Measurements from ENCODE around the gene PHPT1.

PHPT1 gene

DNA sequence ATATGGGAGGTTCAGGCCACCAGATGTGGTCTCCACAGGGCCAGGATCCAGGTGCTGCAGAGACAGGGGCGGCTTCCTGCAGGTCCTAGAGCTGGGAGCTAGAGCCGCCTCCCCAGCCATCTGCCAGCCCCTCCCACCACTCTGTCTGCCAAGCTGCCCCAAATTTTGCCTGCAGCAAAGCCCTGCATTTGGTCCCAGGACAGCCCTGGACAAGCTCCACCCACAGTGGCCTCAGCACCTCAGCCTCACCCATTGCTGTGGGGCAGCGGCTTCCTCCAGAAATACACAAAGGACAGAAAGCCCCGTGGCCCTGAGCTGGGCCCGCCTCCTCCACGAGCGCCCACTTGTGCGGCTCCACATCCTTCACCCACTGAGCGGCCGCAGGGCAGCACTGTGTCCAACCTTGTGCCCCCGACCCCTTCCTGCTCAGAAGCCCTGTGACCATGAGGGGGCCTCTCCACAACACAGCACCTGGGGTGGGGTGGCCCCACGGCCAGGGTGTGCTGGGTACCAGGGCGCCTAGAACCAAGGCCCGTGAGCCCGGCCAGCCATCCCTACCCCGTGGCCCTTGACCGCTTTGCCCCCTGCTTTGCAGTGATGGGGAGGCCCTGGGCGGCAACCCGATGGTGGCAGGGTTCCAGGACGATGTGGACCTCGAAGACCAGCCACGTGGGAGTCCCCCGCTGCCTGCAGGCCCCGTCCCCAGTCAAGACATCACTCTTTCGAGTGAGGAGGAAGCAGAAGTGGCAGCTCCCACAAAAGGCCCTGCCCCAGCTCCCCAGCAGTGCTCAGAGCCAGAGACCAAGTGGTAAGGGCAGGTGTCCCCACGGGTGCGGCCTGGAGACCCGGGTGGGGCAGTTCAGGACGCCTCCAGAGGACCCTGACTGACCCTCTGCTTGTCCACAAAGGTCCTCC is 10.6 kb upstream of the PHPT1 start:
- peaks cover 41% of the 10 kb centered on the region for H3K36me3 ChIP-seq (ENCODE audit: insufficient read depth, low read length)
- no peak overlapping the region for H3K4me3 ChIP-seq (ENCODE audit: low read depth, low read length, poor library complexity, severe bottlenecking)
- no peak overlapping the region for H2AFZ ChIP-seq (ENCODE audit: low read length)
- no peaks in the 10 kb centered on the region for H3K79me2 ChIP-seq (ENCODE audit: insufficient read depth, low read length)
- H3K27ac ChIP-seq (ENCODE audit: low read depth, low read length, poor library complexity, severe bottlenecking), result no peak overlapping the region
- TF ChIP-seq, protein P1, sequence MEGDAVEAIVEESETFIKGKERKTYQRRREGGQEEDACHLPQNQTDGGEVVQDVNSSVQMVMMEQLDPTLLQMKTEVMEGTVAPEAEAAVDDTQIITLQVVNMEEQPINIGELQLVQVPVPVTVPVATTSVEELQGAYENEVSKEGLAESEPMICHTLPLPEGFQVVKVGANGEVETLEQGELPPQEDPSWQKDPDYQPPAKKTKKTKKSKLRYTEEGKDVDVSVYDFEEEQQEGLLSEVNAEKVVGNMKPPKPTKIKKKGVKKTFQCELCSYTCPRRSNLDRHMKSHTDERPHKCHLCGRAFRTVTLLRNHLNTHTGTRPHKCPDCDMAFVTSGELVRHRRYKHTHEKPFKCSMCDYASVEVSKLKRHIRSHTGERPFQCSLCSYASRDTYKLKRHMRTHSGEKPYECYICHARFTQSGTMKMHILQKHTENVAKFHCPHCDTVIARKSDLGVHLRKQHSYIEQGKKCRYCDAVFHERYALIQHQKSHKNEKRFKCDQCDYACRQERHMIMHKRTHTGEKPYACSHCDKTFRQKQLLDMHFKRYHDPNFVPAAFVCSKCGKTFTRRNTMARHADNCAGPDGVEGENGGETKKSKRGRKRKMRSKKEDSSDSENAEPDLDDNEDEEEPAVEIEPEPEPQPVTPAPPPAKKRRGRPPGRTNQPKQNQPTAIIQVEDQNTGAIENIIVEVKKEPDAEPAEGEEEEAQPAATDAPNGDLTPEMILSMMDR (IDR thresholded peaks at IDR 0.05; ENCODE audit: low read length), result no peak
- TF ChIP-seq EZH2 (IDR thresholded peaks at IDR 0.05; ENCODE audit: borderline replicate concordance, low read length), result no peak
- no peaks in the 10 kb centered on the region for H3K9me3 ChIP-seq (ENCODE audit: low read length)
- no peak overlapping the region for H3K9ac ChIP-seq (ENCODE audit: low read length)
- H3K4me2 ChIP-seq (ENCODE audit: low read length), result no peak overlapping the region
- no peaks in the 10 kb centered on the region for H3F3A ChIP-seq (ENCODE audit: insufficient read depth, low read length)
- H3K9me2 ChIP-seq (ENCODE audit: low read depth, low read length), result no peaks in the 10 kb centered on the region
- no peaks in the 10 kb centered on the region for H3K27me3 ChIP-seq (ENCODE audit: insufficient read depth, low read length)
- peaks cover 23% of the 10 kb centered on the region for H3K4me1 ChIP-seq (ENCODE audit: insufficient read depth, low read length, severe bottlenecking)
- H4K20me1 ChIP-seq (ENCODE audit: insufficient read depth, low read length), result no peaks in the 10 kb centered on the region

DNA sequence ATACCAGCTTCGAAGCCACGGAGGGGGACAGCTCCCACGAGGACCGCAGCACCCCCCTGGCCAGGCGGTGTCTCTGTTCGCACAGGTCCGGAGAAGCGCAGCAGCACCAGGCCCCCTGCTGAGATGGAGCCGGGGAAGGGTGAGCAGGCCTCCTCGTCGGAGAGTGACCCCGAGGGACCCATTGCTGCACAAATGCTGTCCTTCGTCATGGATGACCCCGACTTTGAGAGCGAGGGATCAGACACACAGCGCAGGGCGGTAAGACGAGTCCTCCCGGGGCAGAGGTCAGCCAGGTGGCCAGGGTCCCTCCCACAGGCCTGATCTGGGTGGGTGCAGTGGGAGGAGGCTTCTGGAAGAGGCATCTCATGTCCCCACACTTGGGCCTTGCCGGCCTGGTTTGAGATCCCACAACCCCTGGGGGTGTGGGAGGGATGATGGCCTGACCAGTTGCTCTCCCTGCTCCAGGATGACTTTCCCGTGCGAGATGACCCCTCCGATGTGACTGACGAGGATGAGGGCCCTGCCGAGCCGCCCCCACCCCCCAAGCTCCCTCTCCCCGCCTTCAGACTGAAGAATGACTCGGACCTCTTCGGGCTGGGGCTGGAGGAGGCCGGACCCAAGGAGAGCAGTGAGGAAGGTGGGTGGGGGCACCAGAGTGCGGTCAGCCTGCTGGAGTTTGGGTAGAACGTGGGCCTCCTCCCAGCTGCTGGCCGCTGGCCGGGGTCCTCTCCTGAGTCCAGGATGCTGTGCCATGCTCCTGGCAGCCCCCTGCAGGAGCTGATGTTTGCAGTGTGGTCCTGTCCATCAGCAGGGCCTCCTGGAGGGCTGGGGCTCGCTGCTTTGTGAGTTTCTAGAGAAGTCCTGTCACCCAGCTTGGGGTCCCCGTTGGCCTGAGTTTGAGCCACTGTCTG is 9.7 kb upstream of the PHPT1 start:
- no peaks in the 10 kb centered on the region for H3K27me3 ChIP-seq (ENCODE audit: insufficient read depth, low read length)
- no peak overlapping the region for H3K4me3 ChIP-seq (ENCODE audit: low read depth, low read length, poor library complexity, severe bottlenecking)
- no peaks in the 10 kb centered on the region for H3K9me2 ChIP-seq (ENCODE audit: low read depth, low read length)
- TF ChIP-seq, protein P1 (IDR thresholded peaks at IDR 0.05; ENCODE audit: low read length), result no peak
- no peak for TF ChIP-seq EZH2 (IDR thresholded peaks at IDR 0.05; ENCODE audit: borderline replicate concordance, low read length)
- H3K9ac ChIP-seq (ENCODE audit: low read length), result no peak overlapping the region
- no peaks in the 10 kb centered on the region for H4K20me1 ChIP-seq (ENCODE audit: insufficient read depth, low read length)
- peaks cover 41% of the 10 kb centered on the region for H3K36me3 ChIP-seq (ENCODE audit: insufficient read depth, low read length)
- H3K4me2 ChIP-seq (ENCODE audit: low read length), result no peak overlapping the region
- peaks cover 28% of the 10 kb centered on the region for H3K4me1 ChIP-seq (ENCODE audit: insufficient read depth, low read length, severe bottlenecking)
- no peak overlapping the region for H2AFZ ChIP-seq (ENCODE audit: low read length)
- no peak overlapping the region for H3K27ac ChIP-seq (ENCODE audit: low read depth, low read length, poor library complexity, severe bottlenecking)
- H3K79me2 ChIP-seq (ENCODE audit: insufficient read depth, low read length), result no peaks in the 10 kb centered on the region
- no peaks in the 10 kb centered on the region for H3K9me3 ChIP-seq (ENCODE audit: low read length)
- no peaks in the 10 kb centered on the region for H3F3A ChIP-seq (ENCODE audit: insufficient read depth, low read length)

DNA sequence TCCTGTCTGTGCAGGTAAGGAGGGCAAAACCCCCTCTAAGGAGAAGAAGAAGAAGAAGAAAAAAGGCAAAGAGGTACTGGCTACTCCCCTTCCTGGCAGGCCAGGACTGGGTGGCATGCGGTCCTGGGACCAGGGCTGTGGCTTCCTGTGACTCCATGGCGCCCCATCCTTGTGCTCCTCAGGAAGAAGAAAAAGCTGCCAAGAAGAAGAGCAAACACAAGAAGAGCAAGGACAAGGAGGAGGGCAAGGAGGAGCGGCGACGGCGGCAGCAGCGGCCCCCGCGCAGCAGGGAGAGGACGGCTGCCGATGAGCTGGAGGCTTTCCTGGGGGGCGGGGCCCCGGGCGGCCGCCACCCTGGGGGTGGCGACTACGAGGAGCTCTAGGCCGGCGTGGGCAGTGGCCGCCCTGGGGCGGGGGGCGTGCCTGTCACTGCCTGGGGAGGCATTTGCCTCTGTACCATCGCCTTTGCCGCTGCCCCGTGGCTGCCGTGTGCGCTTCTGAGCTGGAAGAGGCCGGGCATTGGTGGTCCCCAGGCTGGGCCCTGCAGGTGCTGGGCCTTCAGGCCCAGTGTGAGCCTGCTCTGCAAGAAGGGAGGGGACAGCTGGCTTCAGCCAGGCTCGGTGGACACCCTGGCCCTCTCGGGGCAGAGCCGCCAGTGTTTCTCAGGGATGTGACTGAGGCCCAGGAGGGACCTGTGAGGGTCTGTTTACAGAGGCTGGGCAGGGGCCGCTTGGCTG is 8.9 kb upstream of the PHPT1 start:
- Histone ChIP-seq H3K27me3 (ENCODE audit: insufficient read depth, low read length) (no peaks in the 10 kb centered on the region), H3K9me3 (ENCODE audit: low read length) (no peaks in the 10 kb centered on the region), H3K4me1 (ENCODE audit: insufficient read depth, low read length, severe bottlenecking) (peaks cover 28% of the 10 kb centered on the region), H3K4me2 (ENCODE audit: low read length) (no peak overlapping the region), H3K36me3 (ENCODE audit: insufficient read depth, low read length) (peaks cover 39% of the 10 kb centered on the region), H3K4me3 (ENCODE audit: low read depth, low read length, poor library complexity, severe bottlenecking) (no peak overlapping the region), H4K20me1 (ENCODE audit: insufficient read depth, low read length) (no peaks in the 10 kb centered on the region), H3K27ac (ENCODE audit: low read depth, low read length, poor library complexity, severe bottlenecking) (no peak overlapping the region), H2AFZ (ENCODE audit: low read length) (no peak overlapping the region), H3K79me2 (ENCODE audit: insufficient read depth, low read length) (no peaks in the 10 kb centered on the region), H3K9me2 (ENCODE audit: low read depth, low read length) (no peaks in the 10 kb centered on the region), H3K9ac (ENCODE audit: low read length) (no peak overlapping the region), H3F3A (ENCODE audit: insufficient read depth, low read length) (no peaks in the 10 kb centered on the region)
- no peak for TF ChIP-seq EZH2 (IDR thresholded peaks at IDR 0.05; ENCODE audit: borderline replicate concordance, low read length)
- TF ChIP-seq, protein P1 (IDR thresholded peaks at IDR 0.05; ENCODE audit: low read length), result no peak
